ENCODE data around the gene PERM1. TPM values are rescaled to one million over a fixed set of nuclear protein-coding genes. Genes with fewer than 3 reads are reported as not detected.

Gene PERM1
- total and polyA plus RNA-seq, 2 of the 13 experiments (the other 11 are each of a cell fraction or from before 2014, with no cell fraction given): 0.04 to 0.29 TPM

DNA sequence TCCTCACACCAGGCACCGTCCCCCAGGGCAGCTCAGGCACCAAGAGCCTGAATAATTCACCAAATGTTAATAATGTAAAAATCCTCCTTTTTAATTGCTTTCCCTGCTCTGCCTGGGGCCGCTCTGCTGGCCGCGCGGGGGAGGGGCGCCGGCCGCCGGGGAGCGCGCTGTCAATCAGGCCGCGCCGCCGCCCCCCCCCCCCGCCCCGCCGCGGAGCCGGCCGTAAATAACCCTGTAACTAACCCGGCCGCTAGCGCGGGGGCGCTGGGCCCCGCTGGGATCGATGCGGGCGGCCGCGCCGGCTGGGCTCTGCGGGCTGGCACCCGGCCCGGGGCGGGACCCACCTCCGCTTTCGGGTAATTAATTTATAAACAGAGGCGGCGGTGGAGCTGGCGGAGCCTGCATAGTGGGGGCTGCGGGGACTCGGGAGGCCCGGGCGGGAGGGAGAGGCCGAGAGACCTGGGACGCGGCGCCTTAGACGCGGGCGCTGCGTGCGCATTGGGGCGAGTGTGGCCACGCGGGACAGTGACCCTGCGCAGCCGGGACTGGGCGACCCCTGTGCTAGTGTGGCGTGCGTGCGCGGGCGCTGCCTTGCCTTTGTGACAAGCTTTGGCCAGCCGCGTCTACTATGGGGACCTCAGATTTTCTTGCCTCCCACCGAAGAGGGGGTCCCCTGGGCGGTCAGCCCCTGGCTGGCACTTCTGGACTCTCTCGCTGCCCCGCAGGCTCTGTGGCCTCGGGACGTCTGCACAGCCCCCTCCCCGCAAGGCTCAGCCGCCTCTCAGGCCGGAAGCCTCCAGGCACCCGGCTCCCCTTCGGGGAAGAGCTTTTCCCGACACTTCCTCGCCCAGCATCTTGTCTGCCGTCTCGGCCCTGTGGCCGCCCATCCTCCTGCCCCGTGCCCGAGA, 41.5 kb downstream of the PERM1 start (continued):
- TF ChIP-seq, protein P1, sequence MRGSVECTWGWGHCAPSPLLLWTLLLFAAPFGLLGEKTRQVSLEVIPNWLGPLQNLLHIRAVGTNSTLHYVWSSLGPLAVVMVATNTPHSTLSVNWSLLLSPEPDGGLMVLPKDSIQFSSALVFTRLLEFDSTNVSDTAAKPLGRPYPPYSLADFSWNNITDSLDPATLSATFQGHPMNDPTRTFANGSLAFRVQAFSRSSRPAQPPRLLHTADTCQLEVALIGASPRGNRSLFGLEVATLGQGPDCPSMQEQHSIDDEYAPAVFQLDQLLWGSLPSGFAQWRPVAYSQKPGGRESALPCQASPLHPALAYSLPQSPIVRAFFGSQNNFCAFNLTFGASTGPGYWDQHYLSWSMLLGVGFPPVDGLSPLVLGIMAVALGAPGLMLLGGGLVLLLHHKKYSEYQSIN (CRISPR knock-in tag; IDR thresholded peaks at IDR 0.05; ENCODE audit: borderline replicate concordance): no peak
- TF ChIP-seq, protein P2, sequence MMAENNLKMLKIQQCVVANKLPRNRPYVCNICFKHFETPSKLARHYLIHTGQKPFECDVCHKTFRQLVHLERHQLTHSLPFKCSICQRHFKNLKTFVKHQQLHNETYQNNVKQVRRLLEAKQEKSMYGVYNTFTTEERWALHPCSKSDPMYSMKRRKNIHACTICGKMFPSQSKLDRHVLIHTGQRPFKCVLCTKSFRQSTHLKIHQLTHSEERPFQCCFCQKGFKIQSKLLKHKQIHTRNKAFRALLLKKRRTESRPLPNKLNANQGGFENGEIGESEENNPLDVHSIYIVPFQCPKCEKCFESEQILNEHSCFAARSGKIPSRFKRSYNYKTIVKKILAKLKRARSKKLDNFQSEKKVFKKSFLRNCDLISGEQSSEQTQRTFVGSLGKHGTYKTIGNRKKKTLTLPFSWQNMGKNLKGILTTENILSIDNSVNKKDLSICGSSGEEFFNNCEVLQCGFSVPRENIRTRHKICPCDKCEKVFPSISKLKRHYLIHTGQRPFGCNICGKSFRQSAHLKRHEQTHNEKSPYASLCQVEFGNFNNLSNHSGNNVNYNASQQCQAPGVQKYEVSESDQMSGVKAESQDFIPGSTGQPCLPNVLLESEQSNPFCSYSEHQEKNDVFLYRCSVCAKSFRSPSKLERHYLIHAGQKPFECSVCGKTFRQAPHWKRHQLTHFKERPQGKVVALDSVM (CRISPR knock-in tag; IDR thresholded peaks at IDR 0.05): peak; percentile 22; the same call in 1 of the 2 replicates
- TF ChIP-seq, protein P3, sequence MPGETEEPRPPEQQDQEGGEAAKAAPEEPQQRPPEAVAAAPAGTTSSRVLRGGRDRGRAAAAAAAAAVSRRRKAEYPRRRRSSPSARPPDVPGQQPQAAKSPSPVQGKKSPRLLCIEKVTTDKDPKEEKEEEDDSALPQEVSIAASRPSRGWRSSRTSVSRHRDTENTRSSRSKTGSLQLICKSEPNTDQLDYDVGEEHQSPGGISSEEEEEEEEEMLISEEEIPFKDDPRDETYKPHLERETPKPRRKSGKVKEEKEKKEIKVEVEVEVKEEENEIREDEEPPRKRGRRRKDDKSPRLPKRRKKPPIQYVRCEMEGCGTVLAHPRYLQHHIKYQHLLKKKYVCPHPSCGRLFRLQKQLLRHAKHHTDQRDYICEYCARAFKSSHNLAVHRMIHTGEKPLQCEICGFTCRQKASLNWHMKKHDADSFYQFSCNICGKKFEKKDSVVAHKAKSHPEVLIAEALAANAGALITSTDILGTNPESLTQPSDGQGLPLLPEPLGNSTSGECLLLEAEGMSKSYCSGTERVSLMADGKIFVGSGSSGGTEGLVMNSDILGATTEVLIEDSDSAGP (CRISPR knock-in tag; IDR thresholded peaks at IDR 0.05; ENCODE audit: borderline replicate concordance): no peak; the same call in 1 of the 2 replicates
- TF ChIP-seq, protein P4, sequence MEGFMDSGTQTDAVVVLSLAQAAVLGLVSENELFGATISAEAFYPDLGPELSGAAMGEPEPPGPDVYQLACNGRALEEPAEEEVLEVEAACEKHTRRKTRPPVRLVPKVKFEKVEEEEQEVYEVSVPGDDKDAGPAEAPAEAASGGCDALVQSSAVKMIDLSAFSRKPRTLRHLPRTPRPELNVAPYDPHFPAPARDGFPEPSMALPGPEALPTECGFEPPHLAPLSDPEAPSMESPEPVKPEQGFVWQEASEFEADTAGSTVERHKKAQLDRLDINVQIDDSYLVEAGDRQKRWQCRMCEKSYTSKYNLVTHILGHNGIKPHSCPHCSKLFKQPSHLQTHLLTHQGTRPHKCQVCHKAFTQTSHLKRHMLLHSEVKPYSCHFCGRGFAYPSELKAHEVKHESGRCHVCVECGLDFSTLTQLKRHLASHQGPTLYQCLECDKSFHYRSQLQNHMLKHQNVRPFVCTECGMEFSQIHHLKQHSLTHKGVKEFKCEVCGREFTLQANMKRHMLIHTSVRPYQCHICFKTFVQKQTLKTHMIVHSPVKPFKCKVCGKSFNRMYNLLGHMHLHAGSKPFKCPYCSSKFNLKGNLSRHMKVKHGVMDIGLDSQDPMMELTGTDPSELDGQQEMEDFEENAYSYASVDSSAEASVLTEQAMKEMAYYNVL (CRISPR knock-in tag; IDR thresholded peaks at IDR 0.05; ENCODE audit: borderline replicate concordance): no peak
- TF ChIP-seq PITX1 (CRISPR knock-in tag; IDR thresholded peaks at IDR 0.05): no peak
- TF ChIP-seq ZZZ3 (CRISPR knock-in tag; IDR thresholded peaks at IDR 0.05; ENCODE audit: borderline replicate concordance): no peak
- TF ChIP-seq SMAD1 (CRISPR knock-in tag; IDR thresholded peaks at IDR 0.05; ENCODE audit: borderline replicate concordance, low read depth): no peak
- TF ChIP-seq HNRNPK (IDR thresholded peaks at IDR 0.05; ENCODE audit: low read depth, low read length, poor library complexity, severe bottlenecking): no peak
- 0 out of 2 replicates have a peak, but pooled peaks have one; percentile 6 for TF ChIP-seq ZNF777 (CRISPR knock-in tag; IDR thresholded peaks at IDR 0.05)
- TF ChIP-seq, protein P5, sequence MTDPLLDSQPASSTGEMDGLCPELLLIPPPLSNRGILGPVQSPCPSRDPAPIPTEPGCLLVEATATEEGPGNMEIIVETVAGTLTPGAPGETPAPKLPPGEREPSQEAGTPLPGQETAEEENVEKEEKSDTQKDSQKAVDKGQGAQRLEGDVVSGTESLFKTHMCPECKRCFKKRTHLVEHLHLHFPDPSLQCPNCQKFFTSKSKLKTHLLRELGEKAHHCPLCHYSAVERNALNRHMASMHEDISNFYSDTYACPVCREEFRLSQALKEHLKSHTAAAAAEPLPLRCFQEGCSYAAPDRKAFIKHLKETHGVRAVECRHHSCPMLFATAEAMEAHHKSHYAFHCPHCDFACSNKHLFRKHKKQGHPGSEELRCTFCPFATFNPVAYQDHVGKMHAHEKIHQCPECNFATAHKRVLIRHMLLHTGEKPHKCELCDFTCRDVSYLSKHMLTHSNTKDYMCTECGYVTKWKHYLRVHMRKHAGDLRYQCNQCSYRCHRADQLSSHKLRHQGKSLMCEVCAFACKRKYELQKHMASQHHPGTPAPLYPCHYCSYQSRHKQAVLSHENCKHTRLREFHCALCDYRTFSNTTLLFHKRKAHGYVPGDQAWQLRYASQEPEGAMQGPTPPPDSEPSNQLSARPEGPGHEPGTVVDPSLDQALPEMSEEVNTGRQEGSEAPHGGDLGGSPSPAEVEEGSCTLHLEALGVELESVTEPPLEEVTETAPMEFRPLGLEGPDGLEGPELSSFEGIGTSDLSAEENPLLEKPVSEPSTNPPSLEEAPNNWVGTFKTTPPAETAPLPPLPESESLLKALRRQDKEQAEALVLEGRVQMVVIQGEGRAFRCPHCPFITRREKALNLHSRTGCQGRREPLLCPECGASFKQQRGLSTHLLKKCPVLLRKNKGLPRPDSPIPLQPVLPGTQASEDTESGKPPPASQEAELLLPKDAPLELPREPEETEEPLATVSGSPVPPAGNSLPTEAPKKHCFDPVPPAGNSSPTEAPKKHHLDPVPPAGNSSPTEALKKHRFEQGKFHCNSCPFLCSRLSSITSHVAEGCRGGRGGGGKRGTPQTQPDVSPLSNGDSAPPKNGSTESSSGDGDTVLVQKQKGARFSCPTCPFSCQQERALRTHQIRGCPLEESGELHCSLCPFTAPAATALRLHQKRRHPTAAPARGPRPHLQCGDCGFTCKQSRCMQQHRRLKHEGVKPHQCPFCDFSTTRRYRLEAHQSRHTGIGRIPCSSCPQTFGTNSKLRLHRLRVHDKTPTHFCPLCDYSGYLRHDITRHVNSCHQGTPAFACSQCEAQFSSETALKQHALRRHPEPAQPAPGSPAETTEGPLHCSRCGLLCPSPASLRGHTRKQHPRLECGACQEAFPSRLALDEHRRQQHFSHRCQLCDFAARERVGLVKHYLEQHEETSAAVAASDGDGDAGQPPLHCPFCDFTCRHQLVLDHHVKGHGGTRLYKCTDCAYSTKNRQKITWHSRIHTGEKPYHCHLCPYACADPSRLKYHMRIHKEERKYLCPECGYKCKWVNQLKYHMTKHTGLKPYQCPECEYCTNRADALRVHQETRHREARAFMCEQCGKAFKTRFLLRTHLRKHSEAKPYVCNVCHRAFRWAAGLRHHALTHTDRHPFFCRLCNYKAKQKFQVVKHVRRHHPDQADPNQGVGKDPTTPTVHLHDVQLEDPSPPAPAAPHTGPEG (CRISPR knock-in tag; IDR thresholded peaks at IDR 0.05): 0 out of 2 replicates have a peak, but pooled peaks have one; percentile 19
- TF ChIP-seq, protein P6, sequence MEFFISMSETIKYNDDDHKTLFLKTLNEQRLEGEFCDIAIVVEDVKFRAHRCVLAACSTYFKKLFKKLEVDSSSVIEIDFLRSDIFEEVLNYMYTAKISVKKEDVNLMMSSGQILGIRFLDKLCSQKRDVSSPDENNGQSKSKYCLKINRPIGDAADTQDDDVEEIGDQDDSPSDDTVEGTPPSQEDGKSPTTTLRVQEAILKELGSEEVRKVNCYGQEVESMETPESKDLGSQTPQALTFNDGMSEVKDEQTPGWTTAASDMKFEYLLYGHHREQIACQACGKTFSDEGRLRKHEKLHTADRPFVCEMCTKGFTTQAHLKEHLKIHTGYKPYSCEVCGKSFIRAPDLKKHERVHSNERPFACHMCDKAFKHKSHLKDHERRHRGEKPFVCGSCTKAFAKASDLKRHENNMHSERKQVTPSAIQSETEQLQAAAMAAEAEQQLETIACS (CRISPR knock-in tag; IDR thresholded peaks at IDR 0.05): no peak
